Trophoblast cell (in vitro differentiated cells and primary cell): ENCODE measurements around the gene SLC31A1.

Source experiments
- DNase-seq, 2 donors: peaks; one replicate each; pipeline ENCODE4 v3.0.0-alpha.2; 2016
- H2AFZ ChIP-seq: 2 replicates; pipeline ENCODE4 v1.6.1; 2013; ENCODE audit warnings: low read length, moderate library complexity, mild to moderate bottlenecking; ENCODE audit not compliant: insufficient read depth, poor library complexity
- H2AK5ac ChIP-seq: 2 replicates; pipeline ENCODE4 v1.6.1; 2013; ENCODE audit warnings: mild to moderate bottlenecking, low read length
- H2BK120ac ChIP-seq: 2 replicates; pipeline ENCODE4 v1.6.1; 2013; ENCODE audit warnings: low read length, mild to moderate bottlenecking, moderate library complexity; ENCODE audit not compliant: insufficient read depth, poor library complexity
- H2BK12ac ChIP-seq: 2 replicates; pipeline ENCODE4 v1.6.1; 2013; ENCODE audit warnings: mild to moderate bottlenecking, low read length, moderate library complexity
- H2BK5ac ChIP-seq: 2 replicates; pipeline ENCODE4 v1.6.1; 2013; ENCODE audit warnings: low read length, low read depth, moderate library complexity, mild to moderate bottlenecking; ENCODE audit not compliant: poor library complexity
- H3K14ac ChIP-seq: 2 replicates; pipeline ENCODE4 v1.6.1; 2013; ENCODE audit warnings: mild to moderate bottlenecking, low read length
- H3K18ac ChIP-seq: 2 replicates; pipeline ENCODE4 v1.6.1; 2013; ENCODE audit warnings: mild to moderate bottlenecking, low read length
- H3K23ac ChIP-seq: 2 replicates; pipeline ENCODE4 v1.6.1; 2013; ENCODE audit warnings: low read length
- H3K27ac ChIP-seq: 2 replicates; pipeline ENCODE4 v1.5.1; 2013; ENCODE audit warnings: low read depth, mild to moderate bottlenecking, inconsistent platforms, low read length, moderate library complexity
- H3K27me3 ChIP-seq: 2 replicates; pipeline ENCODE4 v1.6.1; 2013; ENCODE audit warnings: inconsistent platforms, mild to moderate bottlenecking, low read length, moderate library complexity; ENCODE audit not compliant: insufficient read depth
- H3K36me3 ChIP-seq, 2 experiments: 1 replicate in 1 of 2; 2 replicates in 1 of 2; pipeline ENCODE4 v1.6.1; 2013; ENCODE audit warnings: low read length in 2 of 2, mild to moderate bottlenecking in 2 of 2, moderate library complexity in 1 of 2; ENCODE audit not compliant: insufficient read depth in 2 of 2, control insufficient read depth in 1 of 2
- H3K4ac ChIP-seq: 2 replicates; pipeline ENCODE4 v1.6.1; 2013; ENCODE audit warnings: low read depth, mild to moderate bottlenecking, low read length, moderate library complexity
- H3K4me1 ChIP-seq, 2 experiments: 1 replicate in 1 of 2; 2 replicates in 1 of 2; pipeline ENCODE4 v1.6.1; 2013; ENCODE audit warnings: low read length in 2 of 2, mild to moderate bottlenecking in 2 of 2, moderate library complexity in 1 of 2; ENCODE audit not compliant: insufficient read depth in 2 of 2, control insufficient read depth in 1 of 2
- H3K4me2 ChIP-seq: 2 replicates; pipeline ENCODE4 v1.6.1; 2013; ENCODE audit warnings: inconsistent platforms, mild to moderate bottlenecking, low read length, moderate library complexity
- H3K4me3 ChIP-seq: 2 replicates; pipeline ENCODE4 v1.5.1; 2013; ENCODE audit warnings: mild to moderate bottlenecking, low read depth, low read length, inconsistent platforms
- H3K79me1 ChIP-seq: one replicate; pipeline ENCODE4 v1.6.1; 2013; ENCODE audit warnings: low read length
- H3K79me2 ChIP-seq: 2 replicates; pipeline ENCODE4 v1.6.1; 2013; ENCODE audit warnings: low read length, mild to moderate bottlenecking; ENCODE audit not compliant: control insufficient read depth, insufficient read depth, poor library complexity
- H3K9ac ChIP-seq: 2 replicates; pipeline ENCODE4 v1.6.1; 2013; ENCODE audit warnings: mild to moderate bottlenecking, low read length
- H3K9me3 ChIP-seq: 2 replicates; pipeline ENCODE4 v1.6.1; 2013; ENCODE audit warnings: low read depth, mild to moderate bottlenecking, control low read depth, inconsistent platforms, low read length; ENCODE audit not compliant: insufficient read depth
- H4K12ac ChIP-seq: 2 replicates; pipeline ENCODE4 v1.6.1; 2013; ENCODE audit warnings: low read depth, mild to moderate bottlenecking, low read length, moderate library complexity
- H4K8ac ChIP-seq: 2 replicates; pipeline ENCODE4 v1.6.1; 2013; ENCODE audit warnings: low read depth, mild to moderate bottlenecking, low read length, moderate library complexity
- H4K91ac ChIP-seq: one replicate; pipeline ENCODE4 v1.6.1; 2013; ENCODE audit warnings: low read depth, mild to moderate bottlenecking, low read length, moderate library complexity
- WGBS: extraction: QIAGEN DNeasy Blood & Tissue Kit; methylation state at CpG from one replicate; pipeline ENCODE4 v1.1.7; 2013; ENCODE audit warnings: missing lambda C conversion rate; ENCODE audit not compliant: insufficient read length, insufficient coverage; ENCODE audit errors: extremely low coverage; 5-methylcytosine and 5-hydroxymethylcytosine counted together

The SLC31A1 gene

GRCh38 chr9:113266174-113266573 lies 44.8 kb downstream of the SLC31A1 start:
- no peaks in the 10 kb centered on the region for H3K79me2 ChIP-seq
- no peak overlapping the region for H4K8ac ChIP-seq
- H3K79me1 ChIP-seq = no peaks in the 10 kb centered on the region
- no peak overlapping the region for H3K4ac ChIP-seq
- no peak overlapping the region for H3K4me2 ChIP-seq
- no peaks in the 10 kb centered on the region for H3K9me3 ChIP-seq
- no CpG with 5 or more reads among the region's 3 CpGs for WGBS
- no peak overlapping the region for H3K18ac ChIP-seq
- no peak overlapping the region for H3K27ac ChIP-seq
- no peak overlapping the region for H3K14ac ChIP-seq
- H2AFZ ChIP-seq = no peak overlapping the region
- H3K36me3 ChIP-seq = peaks cover 6 to 17% of the 10 kb centered on the region in 2 experiments
- no peak overlapping the region for H2BK120ac ChIP-seq
- H3K4me1 ChIP-seq = peaks cover 0 to 1% of the 10 kb centered on the region in 2 experiments
- H3K23ac ChIP-seq = no peak overlapping the region
- no peak overlapping the region for H3K9ac ChIP-seq
- H4K12ac ChIP-seq = no peak overlapping the region
- no peak overlapping the region for H4K91ac ChIP-seq
- no peak overlapping the region for H3K4me3 ChIP-seq
- no peak overlapping the region for H2BK12ac ChIP-seq
- H2AK5ac ChIP-seq = no peak overlapping the region
- no peak for DNase-seq
- no peaks in the 10 kb centered on the region for H3K27me3 ChIP-seq
- H2BK5ac ChIP-seq = no peak overlapping the region

- Histone ChIP-seq H4K91ac (no peak overlapping the region), H2AK5ac (no peak overlapping the region), H3K9ac (no peak overlapping the region), H3K79me2 (no peaks in the 10 kb centered on the region), H4K8ac (no peak overlapping the region), H4K12ac (no peak overlapping the region), H2AFZ (no peak overlapping the region), H3K79me1 (no peaks in the 10 kb centered on the region), H2BK120ac (no peak overlapping the region), H3K4ac (no peak overlapping the region), H3K36me3 (peaks cover 12 to 28% of the 10 kb centered on the region in 2 experiments), H3K4me3 (no peak overlapping the region), H3K14ac (no peak overlapping the region), H3K9me3 (no peaks in the 10 kb centered on the region), H3K23ac (no peak overlapping the region), H3K4me1 (no peaks in the 10 kb centered on the region), H3K27ac (no peak overlapping the region), H3K18ac (no peak overlapping the region), H3K27me3 (no peaks in the 10 kb centered on the region), H2BK12ac (no peak overlapping the region), H2BK5ac (no peak overlapping the region), H3K4me2 (no peak overlapping the region)
- no peak for DNase-seq
- no CpG with 5 or more reads among the region's 4 CpGs for WGBS
These were observed 46.7 kb downstream of the SLC31A1 start for GRCh38 chr9:113267911-113268566.

- Histone ChIP-seq H3K27ac (no peak overlapping the region), H3K4ac (no peak overlapping the region), H3K4me2 (no peak overlapping the region), H3K79me2 (no peaks in the 10 kb centered on the region), H3K79me1 (no peaks in the 10 kb centered on the region), H2BK12ac (no peak overlapping the region), H4K12ac (no peak overlapping the region), H3K4me1 (no peaks in the 10 kb centered on the region), H3K9ac (no peak overlapping the region), H3K4me3 (no peak overlapping the region), H2BK5ac (no peak overlapping the region), H4K91ac (no peak overlapping the region), H2BK120ac (no peak overlapping the region), H3K27me3 (no peaks in the 10 kb centered on the region), H3K36me3 (peaks cover 12 to 30% of the 10 kb centered on the region in 2 experiments), H2AK5ac (no peak overlapping the region), H3K18ac (no peak overlapping the region), H4K8ac (no peak overlapping the region), H3K9me3 (no peaks in the 10 kb centered on the region), H3K14ac (no peak overlapping the region), H3K23ac (no peak overlapping the region), H2AFZ (no peak overlapping the region)
- no peak for DNase-seq
- WGBS = no CpG with 5 or more reads among the region's 2 CpGs
These were observed 48.0 kb downstream of the SLC31A1 start for GRCh38 chr9:113269355-113269754.

GRCh38 chr9:113269871-113270270 lies 48.5 kb downstream of the SLC31A1 start:
- WGBS = no CpG with 5 or more reads among the region's 2 CpGs
- Histone ChIP-seq H2AK5ac (no peak overlapping the region), H3K4ac (no peak overlapping the region), H2BK120ac (no peak overlapping the region), H2AFZ (no peak overlapping the region), H3K9ac (no peak overlapping the region), H3K18ac (no peak overlapping the region), H4K8ac (no peak overlapping the region), H3K14ac (no peak overlapping the region), H3K27ac (no peak overlapping the region), H2BK12ac (no peak overlapping the region), H3K4me2 (no peak overlapping the region), H2BK5ac (no peak overlapping the region), H3K4me1 (no peaks in the 10 kb centered on the region), H3K36me3 (peaks cover 12 to 30% of the 10 kb centered on the region in 2 experiments), H3K79me1 (peaks cover 2% of the 10 kb centered on the region), H4K12ac (no peak overlapping the region), H4K91ac (no peak overlapping the region), H3K4me3 (no peak overlapping the region), H3K9me3 (no peaks in the 10 kb centered on the region), H3K79me2 (peaks cover 2% of the 10 kb centered on the region), H3K27me3 (no peaks in the 10 kb centered on the region), H3K23ac (no peak overlapping the region)
- DNase-seq = no peak
